Measurements from ENCODE around the gene PLSCR1.
A peak's percentile ranks its signal among the peaks of the same experiment; 100 is the strongest.

The PLSCR1 gene

GRCh38 chr3:146468671-146469149, 75.7 kb downstream of the PLSCR1 start:
- no peak for TF ChIP-seq CTCF (IDR thresholded peaks at IDR 0.05; ENCODE audit: low read depth, low read length, missing control alignments)
- Histone ChIP-seq H3K36me3 (replicated peaks) (no peaks in the 10 kb centered on the region), H3K27me3 (replicated peaks) (no peaks in the 10 kb centered on the region), H3K27ac (no peak overlapping the region), H3K4me3 (ENCODE audit: low read depth, low read length) (peak overlapping the region; percentile 40)
- in situ Hi-C loops (cut with HindIII; ENCODE audit: low pct_ligation_motif_present, low sequenced_read_pairs): no loop called here
- DNase-seq: no peak

GRCh38 chr3:146468234-146468633, 76.2 kb downstream of the PLSCR1 start:
- H3K4me3 ChIP-seq (ENCODE audit: low read depth, low read length): no peak overlapping the region
- DNase-seq: no peak
- in situ Hi-C loops (cut with HindIII; ENCODE audit: low pct_ligation_motif_present, low sequenced_read_pairs): no loop called here
- no peak overlapping the region for H3K27ac ChIP-seq
- no peaks in the 10 kb centered on the region for H3K36me3 ChIP-seq (replicated peaks)
- H3K27me3 ChIP-seq (replicated peaks): no peaks in the 10 kb centered on the region
- no peak for TF ChIP-seq CTCF (IDR thresholded peaks at IDR 0.05; ENCODE audit: low read depth, low read length, missing control alignments)

- TF ChIP-seq CTCF (IDR thresholded peaks at IDR 0.05; ENCODE audit: low read depth, low read length, missing control alignments): no peak
- Histone ChIP-seq H3K27ac (no peak overlapping the region), H3K36me3 (replicated peaks) (no peaks in the 10 kb centered on the region), H3K27me3 (replicated peaks) (no peaks in the 10 kb centered on the region), H3K4me3 (ENCODE audit: low read depth, low read length) (no peak overlapping the region)
- in situ Hi-C loops (cut with HindIII; ENCODE audit: low pct_ligation_motif_present, low sequenced_read_pairs): no loop called here
- no peak for DNase-seq
These were observed 77.8 kb downstream of the PLSCR1 start for GRCh38 chr3:146466604-146467003.

GRCh38 chr3:146465693-146466465, 78.5 kb downstream of the PLSCR1 start:
- Histone ChIP-seq H3K4me3 (ENCODE audit: low read depth, low read length) (no peak overlapping the region), H3K36me3 (replicated peaks) (no peaks in the 10 kb centered on the region), H3K27ac (no peak overlapping the region), H3K27me3 (replicated peaks) (no peaks in the 10 kb centered on the region)
- no peak for TF ChIP-seq CTCF (IDR thresholded peaks at IDR 0.05; ENCODE audit: low read depth, low read length, missing control alignments)
- no peak for DNase-seq
- in situ Hi-C loops (cut with HindIII; ENCODE audit: low pct_ligation_motif_present, low sequenced_read_pairs): no loop called here
